Measurements from ENCODE around the gene CRYBG1.
"Not testable (repeated sequence)": the region's sequence is repeated elsewhere in the genome, so short reads cannot be mapped to it uniquely, and the experiment has no call there.

Gene CRYBG1

DNA sequence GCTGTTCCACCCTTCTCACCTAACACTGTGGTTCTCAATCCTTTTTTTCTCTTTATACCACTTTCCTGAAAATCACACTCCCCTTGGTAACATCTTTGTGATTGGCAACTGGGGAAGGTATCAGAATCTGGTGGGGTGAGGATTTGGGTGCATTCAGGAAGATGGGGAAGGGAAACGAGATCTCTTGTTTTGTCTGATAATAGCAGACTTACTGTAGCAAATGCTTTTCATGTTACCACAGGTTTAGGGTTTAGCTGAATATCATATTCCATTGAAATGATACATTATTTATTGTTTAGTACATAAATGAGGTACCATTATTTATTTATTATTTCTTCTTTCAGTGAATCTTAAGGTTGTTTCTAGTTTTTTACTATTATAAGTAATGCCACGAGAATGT, 168.0 kb downstream of the CRYBG1 start:
- DNase-seq, result no peak

DNA sequence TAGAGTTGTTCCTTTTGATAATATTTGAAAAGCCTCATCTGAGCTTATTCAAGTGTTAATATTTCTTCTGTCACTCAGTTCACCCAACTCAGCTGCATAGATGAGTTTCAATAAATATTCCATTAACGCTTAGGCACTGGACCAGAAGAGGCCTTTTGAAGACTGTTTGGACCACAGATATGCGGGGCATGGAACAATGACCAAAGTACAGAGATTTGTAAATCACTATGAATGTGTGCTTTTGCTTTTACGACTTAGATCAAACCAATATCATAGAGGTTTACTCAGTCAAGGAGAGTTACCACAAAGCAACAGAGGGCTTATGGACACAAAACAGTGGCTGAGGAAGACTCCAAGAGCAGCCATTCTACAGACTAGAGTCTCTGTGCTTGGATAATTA, 168.9 kb downstream of the CRYBG1 start:
- no peak for DNase-seq

DNA sequence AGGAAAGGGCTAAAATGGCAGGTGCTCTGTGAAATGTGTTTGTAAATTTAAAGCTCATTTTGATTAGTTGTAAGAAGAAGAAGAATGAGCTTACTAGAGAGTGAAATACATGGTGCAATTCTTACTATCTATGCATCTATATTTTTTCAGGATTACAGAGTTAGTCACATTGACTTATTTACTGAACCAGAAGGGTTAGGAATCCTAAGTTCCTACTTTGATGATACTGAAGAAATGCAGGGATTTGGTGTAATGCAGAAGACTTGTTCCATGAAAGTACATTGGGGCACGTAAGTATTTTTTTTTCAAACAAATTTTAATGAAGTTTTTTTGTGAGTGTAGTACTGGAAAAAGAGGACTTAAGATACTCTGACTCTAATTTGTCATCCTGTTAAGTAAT, 169.5 kb downstream of the CRYBG1 start:
- no peak for DNase-seq

DNA sequence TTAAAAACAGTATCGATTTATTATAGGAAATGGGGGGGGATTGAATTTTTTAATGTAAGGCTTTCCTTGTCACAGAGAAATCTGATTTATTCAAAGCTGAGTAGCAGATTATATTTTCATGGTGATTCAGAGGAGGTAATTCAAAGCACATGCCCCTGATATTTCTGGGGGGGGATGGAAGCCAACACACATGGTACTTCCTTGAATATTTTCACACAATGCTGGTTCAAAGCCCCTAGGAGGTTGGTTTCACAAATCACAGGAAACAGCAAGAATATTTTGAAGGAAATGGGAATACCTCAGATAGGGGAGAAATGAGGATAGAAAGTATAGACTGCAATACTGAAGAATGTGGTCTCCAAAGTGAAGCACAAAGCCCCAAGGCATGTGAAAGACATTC, 170.0 kb downstream of the CRYBG1 start:
- no peak for DNase-seq

DNA sequence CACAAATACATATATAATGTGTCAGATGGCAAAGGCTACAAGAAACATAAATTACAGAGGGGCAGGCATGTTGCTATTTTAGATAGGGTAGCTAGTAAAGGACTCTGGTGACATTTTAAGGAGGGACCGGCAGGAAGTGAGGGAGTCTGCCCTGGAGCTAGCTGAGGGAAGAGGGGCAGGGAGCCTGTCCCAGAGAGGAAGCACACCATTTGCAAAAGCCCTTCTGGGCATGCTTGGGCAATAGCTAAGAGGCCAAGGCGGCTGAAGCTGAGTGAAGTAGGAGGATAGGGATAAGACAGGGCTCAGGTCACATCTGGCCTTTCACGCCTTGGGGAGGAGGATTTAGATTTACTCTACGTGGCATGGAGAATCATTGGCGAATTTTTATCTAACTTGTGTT, 172.5 kb downstream of the CRYBG1 start:
- DNase-seq, result no peak

DNA sequence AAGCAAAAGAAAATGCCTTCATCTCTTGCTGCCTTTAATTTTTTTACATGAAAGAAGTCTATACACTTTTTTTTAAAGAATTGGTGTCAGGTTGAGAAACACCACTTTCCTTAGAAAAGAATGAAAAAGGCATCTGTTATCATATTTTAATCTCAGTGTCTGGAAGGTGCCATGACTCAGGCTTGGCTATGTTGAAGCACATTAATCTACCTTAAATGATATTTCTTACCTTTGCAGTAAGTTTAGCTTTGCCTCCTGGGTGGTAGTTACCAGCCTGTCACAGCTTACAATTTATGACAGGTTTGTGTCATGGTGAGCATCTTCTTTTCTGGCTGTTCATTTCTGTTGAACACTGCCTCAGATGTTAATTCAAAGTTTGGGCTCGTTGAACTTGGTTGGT, 173.5 kb downstream of the CRYBG1 start:
- no peak for DNase-seq

DNA sequence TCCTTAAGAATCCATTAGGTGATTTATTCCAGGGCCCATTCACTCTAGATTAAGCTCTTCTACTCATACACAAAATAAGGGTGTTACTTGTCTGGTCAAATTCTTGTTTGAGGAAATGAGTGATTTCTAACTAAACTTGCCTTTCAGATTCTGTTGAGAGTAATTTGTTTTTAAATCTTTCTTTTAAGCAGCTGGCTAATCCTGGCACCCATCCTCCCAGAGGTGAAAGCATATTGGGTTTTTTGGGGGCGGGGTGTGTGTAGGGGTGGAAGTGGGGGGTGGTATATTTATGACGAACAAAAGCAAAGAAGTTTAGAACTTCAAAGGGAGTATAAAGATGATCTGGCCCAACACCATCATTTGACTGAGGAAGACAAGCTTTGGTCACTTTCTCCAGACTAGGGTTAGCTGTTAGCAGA, 174.1 kb downstream of the CRYBG1 start:
- DNase-seq, result no peak

DNA sequence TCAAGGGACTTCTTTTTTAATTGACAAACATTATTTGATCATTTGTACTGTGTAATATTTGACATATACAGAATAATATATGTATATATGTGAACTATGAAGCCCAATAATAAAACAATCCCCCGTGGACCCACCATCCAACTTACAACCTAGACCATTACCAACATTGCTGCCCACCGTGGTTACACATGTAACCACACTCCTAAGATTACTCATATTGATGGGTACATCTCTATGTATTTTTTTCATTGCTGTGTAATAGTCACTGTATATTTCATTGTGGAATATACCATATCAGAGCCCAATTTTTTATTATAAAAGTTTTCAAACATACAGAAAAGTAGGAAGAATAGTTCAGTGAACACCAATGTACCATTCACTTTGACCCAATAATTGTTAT, 174.5 kb downstream of the CRYBG1 start:
- no peak for DNase-seq

DNA sequence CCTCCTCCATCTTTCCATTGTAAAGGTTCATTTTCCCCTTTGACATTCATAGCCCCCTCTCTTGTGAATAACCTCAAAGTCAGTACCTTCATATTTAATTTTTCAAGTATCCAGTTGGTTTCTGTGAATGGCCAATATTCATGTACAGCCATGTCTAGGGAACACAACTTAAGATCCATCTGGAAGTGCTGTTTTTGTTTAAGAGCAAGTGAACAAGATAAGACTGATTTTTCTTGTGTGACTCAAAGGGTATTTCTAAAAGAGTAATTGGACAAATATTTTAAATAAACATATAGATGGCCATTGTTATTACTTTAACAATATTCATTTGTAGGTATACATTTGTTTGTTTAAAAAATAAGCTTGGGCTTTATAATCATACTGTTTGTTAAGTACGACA, 175.8 kb downstream of the CRYBG1 start:
- DNase-seq, result no peak

DNA sequence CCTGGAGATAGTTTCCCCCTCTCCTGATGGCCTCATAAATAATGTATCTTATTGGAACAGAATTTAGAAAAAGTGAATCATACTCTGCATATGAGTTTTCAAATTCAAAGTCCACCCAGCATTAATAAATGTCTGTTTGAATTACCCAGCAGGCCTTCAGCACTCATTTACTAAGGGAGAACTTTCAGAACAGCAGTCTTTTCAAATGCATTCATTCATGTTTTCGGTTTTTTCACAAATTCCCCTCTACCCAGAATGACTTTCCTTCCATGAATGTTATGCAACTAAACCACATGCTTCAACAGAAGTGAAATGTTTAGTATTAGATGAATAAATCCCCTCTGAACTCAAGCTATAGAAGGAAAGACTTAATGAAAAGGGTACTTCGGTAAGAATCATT, 176.3 kb downstream of the CRYBG1 start:
- no peak for DNase-seq

DNA sequence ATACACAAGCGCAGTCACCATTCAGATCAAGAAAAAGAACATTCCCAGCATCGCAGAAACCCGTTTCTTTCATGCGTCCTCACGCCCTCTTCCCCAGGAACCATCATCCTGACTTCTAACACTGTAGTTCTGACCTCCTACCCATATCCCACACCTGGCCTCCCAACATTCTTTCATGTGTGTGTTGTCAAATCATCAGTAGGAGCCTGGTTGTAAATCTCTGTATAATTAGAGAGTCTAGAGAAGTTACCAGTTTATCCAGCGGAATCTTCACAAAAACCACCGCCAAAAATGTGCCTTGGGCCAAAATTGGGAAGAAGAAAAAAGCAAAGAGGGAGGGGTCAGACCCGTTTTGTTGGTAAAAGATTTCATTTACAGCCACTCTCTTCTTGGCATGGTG, 177.1 kb downstream of the CRYBG1 start:
- no peak for DNase-seq

DNA sequence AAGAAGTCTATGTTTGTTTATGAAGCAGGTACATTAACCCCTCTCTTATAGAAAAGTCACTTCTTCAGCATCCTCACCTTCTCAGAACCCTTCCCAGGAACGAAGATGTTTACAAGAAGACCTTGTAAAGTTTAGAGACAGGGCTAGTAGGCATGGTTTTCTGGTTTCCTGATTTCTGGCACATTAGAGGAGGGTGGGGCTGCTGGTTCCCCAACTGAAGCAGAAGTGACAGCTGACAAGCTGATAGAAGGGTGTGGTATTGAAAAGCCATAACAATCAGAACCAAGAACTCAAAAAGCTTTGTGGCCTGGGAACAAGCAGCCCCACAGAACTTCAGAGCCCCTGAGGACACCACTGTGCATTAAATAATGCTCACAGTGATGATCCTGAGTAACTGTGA, 177.6 kb downstream of the CRYBG1 start:
- DNase-seq, result no peak

DNA sequence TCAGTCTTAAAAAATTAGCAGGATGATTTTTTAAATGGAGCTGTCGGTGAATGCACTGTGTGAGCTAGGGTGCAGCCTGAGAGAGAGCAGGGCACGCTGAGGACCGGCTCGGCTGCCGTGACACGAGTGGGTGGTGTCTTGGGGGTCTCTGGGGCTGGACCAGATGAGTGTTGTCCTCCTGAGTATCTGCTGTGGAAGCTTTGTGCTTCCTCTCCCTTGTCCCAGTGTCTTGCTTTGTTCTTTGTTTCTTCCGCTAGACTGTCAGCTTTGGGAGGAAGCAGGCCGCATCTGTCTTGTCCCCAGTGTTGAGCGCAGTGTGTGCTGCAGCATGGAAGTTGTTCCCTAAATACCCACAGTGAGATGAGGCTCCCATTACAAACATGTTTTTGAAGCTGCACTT, 179.4 kb downstream of the CRYBG1 start:
- DNase-seq, result no peak

DNA sequence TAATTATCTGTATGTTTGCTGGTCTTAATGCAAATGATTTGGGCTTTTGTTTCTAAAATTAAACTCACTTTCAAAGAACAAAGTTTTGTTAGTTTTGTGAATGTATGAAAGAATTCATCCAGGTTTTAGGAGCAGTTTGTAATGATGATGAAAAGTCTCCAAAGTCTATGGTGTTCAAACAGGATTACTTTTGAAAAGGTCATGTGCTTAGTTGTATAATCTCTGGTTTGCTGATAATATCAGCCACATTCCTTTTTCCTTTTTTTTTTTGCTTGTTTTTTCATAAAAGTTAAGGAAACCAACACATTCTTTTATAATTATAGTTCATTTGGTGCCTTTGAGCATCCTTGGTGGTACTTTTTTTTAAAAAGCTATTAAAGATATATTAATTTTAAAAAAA, 179.9 kb downstream of the CRYBG1 start:
- no peak for DNase-seq

DNA sequence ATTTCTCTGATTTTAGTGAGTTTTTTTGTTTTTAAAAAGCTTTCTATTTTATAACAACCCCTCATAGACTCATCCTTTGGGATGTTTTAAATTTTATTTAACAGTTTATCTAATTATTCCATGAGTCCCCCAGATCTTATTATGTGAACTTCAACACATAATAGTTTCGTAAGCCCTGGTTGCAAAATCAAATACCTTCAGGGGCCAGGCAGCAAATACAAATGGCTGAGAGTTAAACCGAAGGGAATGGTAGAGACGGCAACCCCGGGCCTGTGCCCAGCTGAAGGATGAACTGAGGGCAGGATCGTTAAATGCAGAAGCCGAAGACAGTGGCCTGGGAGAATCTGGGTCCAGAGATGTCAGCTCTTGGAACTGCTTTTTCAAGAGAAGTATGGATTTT, 180.4 kb downstream of the CRYBG1 start:
- DNase-seq, result no peak

DNA sequence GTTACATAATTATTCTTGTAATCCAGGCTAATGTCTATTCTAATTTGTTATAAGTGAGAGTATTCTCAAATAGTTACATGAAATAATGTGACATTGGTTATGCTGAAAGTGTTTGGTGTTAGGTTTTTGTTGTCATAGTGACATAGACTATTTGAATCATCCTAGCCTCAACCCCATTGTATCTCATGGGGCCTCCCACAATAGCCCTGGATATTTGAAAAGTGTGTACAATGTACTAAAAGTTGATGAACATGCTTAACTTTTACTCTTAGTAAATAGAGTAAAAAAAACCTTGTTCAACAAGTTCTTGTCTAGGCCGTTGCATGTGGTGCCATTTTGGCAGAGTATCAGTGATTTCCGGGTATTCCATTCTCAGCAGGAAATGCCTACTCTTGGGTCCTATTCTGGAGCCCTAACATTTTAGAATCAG, 185.8 kb downstream of the CRYBG1 start:
- no peak for DNase-seq

DNA sequence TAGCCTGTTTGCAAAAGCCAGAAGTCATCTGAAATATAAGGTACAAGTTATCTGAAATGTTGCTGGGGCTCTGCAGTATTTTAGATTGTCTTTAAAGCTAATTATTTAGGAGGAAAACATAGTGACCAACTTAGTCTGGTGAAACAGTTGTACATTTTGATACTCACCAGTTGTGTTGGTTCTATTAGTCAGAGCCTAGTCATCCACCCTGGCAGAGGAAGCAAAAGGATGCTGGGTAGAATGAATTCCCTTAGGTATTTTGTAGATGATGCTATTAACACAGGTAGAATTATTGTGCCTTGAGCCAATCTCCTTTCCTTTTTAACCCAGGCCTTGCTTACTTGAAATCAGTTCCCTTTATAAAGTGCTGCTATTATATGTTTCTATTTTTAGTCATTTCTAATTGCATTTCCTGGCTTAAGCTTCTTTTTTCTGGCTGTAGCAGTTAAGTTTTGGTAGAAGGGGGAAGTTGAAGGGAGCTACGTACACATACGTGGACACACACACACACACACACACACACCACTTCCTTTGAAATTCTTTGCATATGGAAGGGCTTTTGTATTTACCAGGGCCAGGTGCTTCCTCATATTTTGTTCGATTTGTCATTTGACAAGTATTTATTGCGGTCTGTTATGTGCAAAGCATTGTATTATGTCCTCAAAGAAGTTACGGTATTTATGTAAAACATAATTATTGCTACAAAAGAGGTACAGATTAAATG, 186.3 kb downstream of the CRYBG1 start:
- no peak for DNase-seq

DNA sequence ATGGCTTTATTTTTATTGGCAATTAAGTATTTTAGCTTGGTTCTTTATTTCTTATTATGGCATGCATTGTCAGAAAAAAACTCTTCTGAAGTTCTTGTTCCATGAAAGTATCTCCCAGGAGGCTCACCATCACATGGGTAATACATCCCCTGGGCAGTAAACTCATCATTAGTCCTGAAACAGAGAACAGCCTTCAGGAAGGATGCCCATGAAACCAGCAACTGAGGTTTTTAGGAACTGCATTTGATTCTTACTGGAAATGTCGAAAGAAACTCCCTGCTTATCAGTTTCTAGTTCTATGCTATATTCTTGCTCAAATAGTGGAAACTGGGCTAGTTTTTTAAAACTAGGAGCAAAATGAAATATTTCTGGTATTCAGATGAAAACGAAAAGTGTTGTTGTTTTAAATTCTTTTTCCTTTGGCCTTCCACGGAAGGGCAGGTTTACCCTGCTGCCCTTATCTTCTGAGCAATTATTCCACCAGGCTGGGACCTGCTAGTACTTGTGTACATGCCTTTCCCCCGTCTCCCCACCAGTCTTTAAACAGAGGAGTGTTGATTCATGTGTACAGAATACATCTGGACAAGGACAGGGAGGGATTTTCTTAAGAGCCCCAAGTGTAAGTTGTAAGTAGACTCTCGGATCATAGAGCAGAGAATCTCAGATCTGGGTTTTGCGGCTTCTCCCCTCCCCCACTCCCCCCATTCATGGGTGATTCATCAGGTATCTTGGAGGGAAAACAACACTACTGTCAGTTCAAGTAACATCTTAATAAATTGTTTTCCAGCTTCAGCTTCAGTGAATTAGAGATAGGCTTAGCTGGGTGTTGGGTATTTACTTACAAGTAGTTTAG, 187.3 kb downstream of the CRYBG1 start:
- DNase-seq, result no peak

DNA sequence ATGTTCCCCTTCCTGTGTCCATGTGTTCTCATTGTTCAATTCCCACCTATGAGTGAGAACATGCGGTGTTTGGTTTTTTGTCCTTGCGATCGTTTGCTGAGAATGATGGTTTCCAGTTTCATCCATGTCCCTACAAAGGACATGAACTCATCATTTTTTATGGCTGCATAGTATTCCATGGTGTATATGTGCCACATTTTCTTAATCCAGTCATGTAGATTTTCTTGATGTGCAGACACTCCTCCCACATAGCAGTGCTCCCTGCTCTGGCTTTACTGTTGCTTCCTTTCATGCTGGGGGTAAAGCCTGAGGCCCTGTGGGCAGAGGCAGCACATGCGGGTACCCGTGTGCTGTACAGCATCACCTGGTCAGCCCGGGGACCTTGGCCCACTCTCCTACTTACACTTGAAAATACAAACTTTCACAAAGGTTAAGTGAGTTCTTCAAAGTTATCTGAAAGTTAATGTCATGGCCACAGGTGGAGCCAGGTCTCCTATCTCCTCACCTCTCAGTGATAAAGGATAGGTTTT, 188.5 kb downstream of the CRYBG1 start:
- DNase-seq, result not testable (repeated sequence)

DNA sequence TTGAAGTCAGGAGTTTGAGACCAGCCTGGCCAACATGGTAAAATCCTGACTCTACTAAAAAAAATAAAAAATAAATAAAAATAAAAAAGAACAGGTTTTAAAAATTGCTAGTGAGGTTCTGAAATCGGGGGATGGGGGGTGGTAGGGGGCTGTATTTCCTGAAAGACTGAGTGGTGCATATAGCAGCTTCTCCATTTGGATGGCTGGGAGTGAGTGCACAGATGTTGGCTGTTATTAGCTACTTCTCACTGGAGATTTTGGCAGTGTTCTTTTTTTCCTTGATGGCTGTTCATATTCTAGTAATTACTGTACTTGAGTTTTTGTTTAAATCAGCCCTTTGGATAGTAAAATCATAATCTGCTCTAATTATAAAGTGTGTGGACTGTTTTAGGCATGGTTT, 189.0 kb downstream of the CRYBG1 start:
- DNase-seq, result peak; percentile 14

DNA sequence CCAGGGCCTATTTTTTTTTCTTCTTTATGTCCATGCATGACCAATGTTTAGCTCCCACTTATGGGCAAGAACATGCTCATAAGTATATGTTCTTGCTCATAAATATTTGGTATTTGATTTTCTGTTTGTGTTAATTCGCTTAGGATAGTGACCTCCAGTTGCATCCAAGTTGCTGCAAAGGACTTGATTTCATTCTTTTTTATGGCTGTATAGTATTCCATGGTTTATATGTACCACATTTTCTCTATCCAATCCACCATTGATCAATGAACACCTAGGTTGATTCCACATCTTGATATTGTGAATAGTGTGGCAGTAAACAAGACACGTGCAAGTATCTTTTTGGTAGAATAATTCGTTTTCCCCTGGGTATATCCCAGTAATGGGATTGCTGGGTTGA, 190.6 kb downstream of the CRYBG1 start:
- DNase-seq, result no peak

DNA sequence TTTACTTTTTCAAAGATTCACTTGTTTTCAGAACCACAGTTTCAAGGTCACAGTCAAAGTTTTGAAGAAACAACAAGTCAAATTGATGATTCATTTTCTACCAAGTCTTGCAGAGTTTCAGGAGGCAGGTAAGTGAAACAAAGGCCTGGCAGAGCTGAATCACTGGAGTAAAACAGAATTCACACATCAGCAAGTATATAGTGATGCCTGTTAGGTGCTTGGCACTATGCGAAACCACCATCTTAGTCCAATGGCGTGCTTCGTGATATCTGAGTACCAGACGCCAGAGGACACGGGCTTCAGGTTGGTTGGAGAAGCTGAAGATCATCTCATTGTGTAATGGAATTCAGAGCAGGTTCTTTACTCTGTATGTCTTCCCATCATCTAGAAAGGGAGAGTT, 192.9 kb downstream of the CRYBG1 start:
- DNase-seq, result no peak

DNA sequence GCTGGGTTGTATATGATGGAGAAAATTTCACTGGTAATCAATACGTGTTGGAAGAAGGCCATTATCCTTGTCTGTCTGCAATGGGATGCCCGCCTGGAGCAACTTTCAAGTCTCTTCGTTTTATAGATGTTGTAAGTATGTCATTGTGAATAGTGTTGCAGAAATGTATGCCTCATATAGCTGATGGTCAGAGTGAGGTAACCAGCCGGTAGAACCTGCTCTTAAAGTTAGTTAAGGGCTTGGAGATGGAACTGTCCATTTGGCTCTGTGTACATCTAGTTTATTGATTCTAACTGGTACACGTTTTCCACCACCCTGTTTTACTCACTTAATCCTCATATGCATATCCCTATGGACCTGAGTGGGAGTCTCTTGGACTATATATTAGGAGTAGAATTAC, 195.2 kb downstream of the CRYBG1 start:
- DNase-seq, result no peak

DNA sequence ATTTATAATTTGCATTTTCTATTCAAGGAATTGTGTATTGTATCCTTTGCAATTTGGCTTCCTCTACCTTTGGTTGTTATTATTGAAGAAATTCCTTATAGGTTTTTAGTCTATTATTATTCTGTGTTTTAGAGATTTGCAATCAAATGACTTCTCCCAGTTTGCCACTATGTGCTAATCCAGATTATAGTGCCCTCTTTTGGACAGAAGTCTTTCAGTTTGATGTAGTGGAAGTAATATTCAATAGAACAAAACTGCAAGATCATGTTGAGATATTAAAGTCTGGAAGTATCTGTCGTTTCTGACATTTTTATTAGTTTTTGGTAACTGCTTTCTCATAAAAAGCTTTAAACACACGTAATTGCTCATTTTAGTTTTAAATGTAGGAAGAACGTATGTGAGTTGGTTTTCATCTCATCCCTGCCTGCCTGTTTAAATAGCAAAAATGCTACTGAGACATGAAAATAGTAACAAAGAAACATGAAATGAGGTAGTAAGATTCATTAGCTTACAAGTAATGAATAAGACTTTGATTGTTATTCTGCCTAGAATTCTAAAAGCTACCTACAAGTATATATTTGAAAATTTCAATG, 195.9 kb downstream of the CRYBG1 start:
- DNase-seq, result peak; percentile 7
